RCC 7860 (cell line): ENCODE data around the gene TSPAN17.
A peak's percentile ranks its signal among the peaks of the same experiment; 100 is the strongest.
"Not testable (repeated sequence)": the region's sequence is repeated elsewhere in the genome, so short reads cannot be mapped to it uniquely, and the experiment has no call there.

ENCODE experiments used
- DNase-seq: peaks from one replicate; pipeline ENCODE4 v3.0.0-alpha.2; 2015; ENCODE audit warnings: low spot score
- FAIRE-seq: peaks from 2 replicates; lab custom pipeline; 2012; peaks lifted over from hg19 to GRCh38; lab: Jason Lieb, UNC

Gene TSPAN17, protein sequence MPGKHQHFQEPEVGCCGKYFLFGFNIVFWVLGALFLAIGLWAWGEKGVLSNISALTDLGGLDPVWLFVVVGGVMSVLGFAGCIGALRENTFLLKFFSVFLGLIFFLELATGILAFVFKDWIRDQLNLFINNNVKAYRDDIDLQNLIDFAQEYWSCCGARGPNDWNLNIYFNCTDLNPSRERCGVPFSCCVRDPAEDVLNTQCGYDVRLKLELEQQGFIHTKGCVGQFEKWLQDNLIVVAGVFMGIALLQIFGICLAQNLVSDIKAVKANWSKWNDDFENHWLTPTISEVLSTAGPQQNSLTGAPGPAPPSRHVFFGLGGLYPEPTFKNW

DNA sequence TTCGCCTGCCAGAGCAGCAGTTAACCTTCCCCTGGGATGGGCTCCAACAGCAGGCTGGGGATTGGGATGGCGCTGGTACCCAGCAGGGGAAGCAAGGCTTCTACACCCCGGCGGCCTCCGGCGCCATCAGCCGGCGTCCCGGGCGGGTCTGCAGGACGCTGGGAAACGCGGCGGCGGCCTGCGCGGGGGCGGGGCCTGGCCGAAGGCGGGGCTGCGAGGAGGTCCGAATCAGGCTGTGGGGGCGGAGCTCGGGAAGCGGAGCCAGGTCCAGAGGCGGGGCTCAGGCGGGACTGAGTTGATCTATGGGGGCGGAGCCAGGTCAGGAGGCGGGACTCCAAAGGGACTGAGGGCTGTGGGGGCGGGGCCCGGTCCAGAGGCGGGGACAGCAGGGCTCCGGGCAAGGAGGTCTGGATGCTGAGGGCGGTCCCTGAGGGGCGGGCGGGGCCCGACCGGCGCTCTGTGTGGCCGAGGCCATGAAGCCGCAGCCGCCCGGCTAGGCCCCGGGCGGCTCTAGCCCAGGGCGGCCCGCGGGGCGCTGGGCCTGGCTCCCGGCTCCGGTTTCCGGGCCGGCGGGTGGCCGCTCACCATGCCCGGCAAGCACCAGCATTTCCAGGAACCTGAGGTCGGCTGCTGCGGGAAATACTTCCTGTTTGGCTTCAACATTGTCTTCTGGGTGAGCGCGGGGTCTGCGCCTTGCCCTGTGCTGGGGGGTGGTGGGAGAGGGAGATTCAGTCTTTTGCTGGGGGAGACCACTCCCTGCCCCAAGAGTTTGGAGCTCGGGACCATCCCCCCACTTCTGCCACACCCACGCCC lies at the start of gene TSPAN17:
TSS of gene TSPAN17 (plus strand) at position 455 of the 813 bp plus-strand sequence. CDS start at position 587, 132 bp downstream.
- FAIRE-seq, result peak; percentile 79
- DNase-seq, result peak; percentile 96

DNA sequence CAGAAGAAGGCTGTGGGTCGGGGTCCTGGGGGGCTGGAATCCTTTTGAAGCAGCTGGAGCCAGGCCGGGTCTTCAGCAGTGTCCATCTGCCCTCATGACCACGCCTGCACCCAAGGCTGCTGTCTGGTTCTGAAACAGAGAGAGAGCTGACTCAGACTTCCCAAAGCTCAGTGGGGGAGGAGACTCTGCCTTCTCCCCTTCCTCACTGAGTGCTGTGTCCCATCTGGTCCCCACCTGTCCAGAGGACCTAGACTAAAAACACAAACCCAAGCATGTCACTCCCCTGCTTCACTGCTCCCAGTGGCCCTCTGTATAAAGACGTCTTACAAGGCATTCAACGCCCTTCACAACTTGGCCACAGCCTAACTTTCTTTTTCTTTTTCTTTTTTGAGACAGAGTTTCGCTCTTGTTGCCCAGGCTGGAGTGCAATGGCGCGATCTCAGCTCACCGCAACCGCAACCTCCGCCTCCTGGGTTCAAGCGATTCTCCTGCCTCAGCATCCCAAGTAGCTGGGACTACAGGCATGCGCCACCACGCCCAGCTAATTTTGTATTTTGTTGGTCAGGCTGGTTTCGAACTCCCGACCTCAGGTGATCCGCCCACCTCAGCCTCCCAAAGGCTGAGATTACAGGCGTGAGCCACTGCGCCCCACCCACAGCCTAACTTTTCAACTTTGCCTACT lies 47.4 kb upstream of the TSPAN17 start:
- not testable (repeated sequence) for FAIRE-seq, DNase-seq

DNA sequence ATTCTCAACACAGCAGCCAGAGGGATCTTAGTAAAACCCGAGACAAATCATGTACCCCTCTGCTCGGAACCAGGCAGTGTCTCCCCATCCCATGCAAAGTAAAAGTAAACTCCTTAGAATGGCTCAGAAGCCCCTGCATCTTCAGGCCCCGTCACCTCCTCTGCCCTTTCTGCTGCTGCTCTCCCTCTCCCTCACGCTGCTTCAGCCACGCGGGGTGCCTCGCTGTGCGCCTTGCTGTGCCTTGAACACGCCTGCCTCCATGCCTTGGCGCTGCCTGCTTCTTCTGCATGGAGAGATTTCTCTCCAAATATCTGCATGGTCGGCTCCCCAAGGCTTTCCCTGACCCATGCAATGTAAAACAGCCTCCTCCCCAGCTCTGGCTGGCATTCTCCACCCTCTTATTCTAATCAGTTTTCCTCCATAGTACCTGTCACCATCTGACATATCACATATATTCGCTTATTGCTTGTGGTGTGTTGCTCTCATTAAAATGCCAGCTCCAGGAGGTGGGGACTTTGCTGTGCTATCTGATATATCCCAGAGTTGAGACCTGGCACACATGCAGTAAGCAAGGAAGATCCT lies 45.3 kb upstream of the TSPAN17 start:
- no peak for FAIRE-seq
- no peak for DNase-seq

DNA sequence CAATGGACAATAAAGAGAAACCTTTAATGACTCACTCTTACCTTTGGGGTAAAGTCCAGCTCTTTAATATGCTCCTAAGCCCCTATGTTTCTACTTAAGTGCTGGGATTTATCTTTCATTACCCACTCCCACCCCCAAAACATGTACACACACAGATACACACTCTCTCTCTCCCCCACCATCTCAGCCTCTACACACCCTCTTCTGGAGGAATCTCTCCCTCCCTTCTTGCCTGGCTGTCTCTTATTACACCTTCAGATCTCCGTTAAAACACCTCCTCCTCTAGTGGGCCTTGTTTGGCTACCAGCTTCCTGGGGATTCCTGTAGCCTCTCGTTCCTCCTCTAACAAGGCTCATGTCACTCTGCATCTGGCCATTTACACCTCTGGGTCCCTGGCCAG lies 44.2 kb upstream of the TSPAN17 start:
- no peak for FAIRE-seq
- DNase-seq, result no peak

DNA sequence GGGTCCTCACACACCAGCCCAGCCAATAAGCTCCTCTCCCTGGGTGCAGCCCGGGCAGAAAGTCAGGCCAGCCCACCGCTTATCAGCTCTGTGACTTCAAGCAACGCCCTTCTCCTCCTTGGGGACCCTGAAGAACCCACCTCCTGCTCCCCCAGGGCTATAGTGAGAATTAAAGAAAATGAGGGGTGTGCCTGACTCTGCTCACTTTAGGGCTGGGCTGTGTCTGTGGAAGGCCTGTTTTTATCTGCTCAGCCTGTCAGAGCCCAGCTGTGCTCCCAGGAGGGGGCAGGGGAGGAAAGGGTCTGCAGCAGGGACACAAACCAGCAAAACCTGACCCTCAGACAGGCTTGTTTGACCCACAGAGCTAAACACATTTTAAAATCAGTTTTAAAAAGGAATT lies 41.3 kb upstream of the TSPAN17 start:
- DNase-seq, result no peak
- no peak for FAIRE-seq

DNA sequence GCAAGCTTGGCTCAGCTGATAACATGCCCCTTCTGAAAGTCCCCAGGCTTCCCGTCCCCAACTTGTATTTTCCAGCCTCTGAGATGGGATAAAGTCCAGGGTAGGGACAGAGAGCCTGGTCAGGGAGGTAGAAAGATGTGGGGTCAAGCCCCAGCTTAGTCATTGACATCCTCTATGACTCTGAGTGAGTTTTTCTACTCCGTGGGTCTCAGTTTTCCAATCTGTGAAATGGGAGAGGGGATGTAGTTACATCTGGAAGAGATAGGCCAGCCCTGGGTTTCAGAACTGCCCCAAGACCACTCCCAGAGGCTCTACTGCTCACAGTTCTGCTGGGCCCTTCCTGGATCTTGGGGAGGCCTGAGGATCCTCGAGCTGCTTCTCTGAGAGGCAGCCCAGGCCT lies 40.4 kb upstream of the TSPAN17 start:
- no peak for FAIRE-seq

DNA sequence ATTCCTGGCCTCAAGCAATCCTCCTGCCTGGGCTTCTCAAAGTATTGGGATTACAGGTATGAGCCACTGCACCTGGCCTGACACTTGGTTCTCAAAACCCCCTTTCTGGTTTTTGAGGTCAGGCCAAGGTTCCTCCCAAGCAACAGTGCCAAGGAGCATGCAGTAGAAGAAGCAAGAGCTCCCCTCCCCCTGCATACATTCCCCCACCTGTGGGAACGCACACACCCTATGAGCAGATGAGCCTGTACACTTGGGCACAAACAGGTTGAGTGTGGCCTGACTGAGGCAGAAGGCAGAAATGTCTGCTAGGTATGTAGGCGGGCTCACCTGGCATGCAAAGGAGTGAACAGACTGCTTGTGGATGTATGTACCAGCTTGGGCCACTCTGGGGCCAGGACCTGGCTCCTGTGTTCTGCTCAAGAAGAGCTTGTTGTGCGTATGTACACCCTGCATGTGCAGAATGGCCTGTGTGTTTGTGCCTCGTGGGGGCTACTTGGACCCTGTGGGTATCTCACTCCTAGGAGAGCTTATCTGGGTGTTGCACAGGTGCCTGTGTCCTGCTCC lies 39.1 kb upstream of the TSPAN17 start:
- DNase-seq (no peak), FAIRE-seq (no peak)

More for the DNA sequence above, 40.4 kb upstream of the TSPAN17 start:
- no peak for DNase-seq

DNA sequence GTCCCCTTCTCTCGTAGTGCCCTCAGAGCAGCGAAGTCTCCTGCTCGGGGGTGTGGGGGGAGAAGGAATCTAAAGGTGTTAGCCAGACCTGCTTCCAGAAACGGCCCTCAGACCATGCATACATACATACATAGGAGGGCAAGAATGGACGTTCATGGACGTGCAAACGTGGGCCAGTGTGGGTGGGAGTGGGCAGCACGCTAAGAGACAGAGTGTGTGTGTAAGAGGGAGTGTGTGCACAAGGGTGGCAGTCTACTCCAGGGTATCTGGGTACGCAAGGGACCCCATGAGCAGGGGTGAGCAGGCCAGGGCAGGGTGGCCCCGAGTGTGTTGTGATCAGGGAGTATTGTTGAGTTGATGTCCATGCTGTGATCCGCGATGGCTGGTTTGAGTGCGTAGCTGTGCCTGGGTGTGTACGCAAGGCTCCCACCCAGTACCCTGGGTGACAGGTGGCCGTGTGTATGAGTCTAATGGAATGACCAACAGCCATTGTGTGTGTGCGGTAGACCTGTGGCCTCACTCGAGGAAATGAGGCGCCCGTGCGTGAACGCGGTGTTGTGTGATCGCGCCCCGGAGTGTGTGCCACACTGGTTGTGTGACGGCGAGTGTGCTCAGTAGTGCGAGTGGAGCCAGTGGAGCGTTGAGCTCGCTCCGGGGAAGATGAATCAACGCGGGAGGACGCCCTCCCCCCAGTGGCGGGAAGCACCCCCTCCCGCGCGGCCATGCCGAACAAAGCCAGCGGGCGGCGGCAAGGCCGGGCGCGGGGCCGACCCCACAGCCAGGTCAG lies 38.2 kb upstream of the TSPAN17 start:
- FAIRE-seq, result no peak

DNA sequence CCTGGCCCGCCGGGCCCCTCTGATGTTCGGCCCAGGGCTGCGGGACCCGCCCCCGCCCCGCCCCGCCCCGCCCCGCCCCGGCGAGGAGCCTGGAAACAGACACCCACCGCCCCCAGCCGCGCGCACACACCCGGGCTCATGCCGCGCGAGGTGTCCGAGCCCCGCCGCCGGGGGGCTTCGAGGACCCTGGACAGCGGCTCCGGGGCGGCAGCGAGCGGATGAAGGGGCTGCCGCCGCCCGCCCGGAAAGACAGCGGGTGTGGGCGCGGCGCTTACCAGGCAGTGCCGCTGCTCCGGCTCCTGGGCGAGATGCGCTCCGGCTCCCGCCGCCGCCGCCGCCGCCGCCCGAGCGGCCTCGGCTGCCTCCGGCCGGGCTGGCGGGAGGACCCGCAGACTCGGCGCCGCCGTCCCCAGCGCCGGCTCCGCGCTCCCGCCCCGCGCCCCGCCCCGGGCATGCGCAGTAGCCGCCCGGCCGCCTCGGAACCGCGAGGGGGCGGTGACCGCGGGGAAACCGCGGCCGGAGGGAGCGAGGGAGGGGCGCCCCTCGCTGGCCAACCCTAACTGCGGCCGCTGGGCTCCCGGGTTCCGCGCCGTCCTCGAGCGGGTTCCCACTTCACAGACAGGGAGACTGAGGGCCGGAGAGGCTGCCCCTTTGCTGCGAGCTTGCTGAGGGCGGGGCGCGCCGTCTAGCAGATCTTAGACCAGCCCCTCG lies 37.4 kb upstream of the TSPAN17 start, which contains the start of gene GPRIN1:
TSS of gene GPRIN1 (minus strand) at position 433 of the 711 bp plus-strand sequence. CDS start 10,322 bp downstream, outside the sequence.
- DNase-seq, result peak; percentile 20
- no peak for FAIRE-seq

More for the DNA sequence above, 38.2 kb upstream of the TSPAN17 start:
- DNase-seq, result peak; percentile 67

DNA sequence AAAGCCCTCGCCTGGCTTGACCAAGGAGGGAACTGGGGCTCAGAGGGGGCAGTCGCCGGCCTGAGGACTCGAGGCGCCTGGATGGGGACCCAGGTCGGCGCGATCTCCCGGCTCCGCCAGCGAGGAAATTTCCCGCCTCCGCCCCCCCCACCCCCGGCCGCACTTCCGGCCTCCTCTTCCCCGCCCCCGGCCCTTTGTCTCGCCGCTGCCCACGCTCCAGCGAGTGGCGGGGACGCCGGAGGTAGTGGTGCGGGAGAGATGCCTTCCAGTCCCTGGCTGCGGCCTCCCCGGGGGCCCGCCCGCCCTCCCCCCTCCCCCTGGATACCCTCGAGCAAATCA lies 36.9 kb upstream of the TSPAN17 start:
- FAIRE-seq (no peak), DNase-seq (no peak)

DNA sequence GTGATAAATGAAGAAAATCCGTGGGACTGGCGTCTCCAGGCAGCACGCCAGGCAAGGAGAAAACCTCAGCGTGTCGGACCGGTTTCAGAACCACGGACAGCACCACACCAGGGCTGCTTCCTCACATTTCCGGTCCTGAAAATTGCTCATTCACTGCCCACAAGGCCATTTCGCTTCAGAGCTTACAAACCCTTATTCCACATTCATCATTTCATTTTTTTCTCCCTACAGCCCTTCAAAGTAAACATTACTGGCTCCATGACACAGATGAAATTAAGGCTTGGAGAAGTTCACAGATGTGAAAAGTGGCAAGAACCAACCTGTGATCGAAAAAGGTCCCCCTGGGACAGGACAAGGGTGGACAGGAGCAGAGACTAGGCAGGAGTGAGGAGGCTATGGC lies 35.8 kb upstream of the TSPAN17 start:
- DNase-seq (peak; percentile 63), FAIRE-seq (no peak)

DNA sequence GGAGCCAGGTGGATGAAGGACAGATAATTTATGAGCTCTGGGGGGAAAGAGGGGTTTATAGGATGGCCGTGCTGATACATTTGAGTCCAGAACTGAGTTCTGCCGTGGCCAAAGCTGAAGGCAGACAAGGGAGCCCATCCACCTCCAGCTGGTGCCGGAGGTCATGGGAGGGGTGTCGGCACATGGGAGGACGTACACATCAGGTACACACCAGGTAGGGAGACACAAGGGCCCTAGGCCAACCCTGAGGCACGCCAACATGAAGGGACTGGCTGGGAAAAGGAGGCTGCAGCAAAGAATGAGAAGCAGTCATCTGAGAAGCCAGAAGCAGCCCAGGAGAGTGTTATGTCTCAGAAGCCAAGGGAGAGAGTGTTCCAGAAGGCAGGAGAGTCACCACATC lies 35.3 kb upstream of the TSPAN17 start:
- DNase-seq (no peak), FAIRE-seq (no peak)

DNA sequence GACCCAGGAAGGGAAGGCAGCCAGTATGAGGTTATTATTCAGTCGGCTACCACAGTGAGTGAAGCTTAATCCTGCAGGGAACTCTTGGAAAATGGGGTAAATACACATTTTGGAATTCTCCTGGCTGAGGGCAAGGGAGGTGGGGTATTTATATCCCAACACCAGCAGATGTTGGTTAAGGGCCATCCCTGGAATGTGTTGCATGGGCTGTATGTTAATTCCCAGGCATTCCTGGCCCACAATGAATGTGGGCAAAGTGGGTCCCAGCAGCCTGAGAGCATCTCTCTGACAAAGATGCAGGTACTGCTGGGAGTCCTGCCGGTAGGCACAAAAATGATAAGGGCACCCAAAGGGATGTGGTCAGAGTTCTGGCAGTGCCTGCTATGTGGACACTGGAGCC lies 34.4 kb upstream of the TSPAN17 start:
- FAIRE-seq, result no peak
- no peak for DNase-seq

DNA sequence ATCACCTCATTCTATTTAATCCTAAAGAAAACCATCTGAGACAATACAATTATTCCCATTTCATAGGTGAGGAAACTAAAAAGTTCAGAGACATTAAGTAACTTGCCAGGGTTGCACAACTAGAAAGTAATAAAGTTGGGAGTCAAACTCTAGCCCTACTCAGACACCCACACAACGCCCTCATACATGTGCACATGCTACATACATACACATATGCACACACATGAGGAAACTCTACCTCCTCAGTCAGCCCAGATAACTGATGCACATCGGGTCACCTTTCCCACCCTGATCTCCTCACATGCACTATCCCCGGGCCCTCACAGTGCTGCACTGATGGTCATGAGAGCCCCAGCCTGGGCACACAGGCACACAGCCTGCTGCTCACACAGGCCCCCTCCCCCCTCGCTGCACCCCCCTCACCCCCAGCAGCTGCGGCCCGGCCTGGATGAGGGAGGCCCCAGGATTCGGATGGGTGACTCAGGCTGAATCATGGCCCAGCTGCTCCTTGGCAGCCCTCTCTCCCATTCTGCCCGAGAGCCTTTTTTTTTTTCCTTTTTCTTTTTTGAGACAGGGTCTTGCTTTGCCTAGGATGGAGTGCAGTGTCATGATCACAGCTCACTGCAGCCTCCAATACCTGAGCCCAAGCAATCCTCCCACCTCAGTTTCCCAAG lies 32.3 kb upstream of the TSPAN17 start:
- FAIRE-seq (no peak), DNase-seq (no peak)

DNA sequence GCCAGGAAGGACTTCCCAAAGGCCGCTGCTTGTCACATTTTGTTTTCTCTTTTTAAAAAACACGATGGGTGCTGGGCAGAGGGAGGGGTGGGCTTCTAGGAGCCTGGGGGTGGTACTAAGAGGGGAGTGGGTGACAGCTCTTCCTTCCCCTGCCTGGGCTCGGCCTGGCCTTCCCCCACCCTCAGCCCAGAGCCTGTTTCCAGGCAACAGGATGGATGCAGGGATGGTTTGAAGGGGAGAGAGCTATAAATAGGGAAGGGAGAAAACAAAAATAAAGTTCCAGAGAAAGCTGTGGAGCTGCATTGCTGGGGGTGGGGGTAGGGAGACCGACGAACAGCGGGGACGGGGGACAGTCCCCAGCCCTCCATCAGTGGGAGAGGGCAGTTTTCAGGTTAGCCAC lies 30.8 kb upstream of the TSPAN17 start:
- DNase-seq, result no peak
- no peak for FAIRE-seq

DNA sequence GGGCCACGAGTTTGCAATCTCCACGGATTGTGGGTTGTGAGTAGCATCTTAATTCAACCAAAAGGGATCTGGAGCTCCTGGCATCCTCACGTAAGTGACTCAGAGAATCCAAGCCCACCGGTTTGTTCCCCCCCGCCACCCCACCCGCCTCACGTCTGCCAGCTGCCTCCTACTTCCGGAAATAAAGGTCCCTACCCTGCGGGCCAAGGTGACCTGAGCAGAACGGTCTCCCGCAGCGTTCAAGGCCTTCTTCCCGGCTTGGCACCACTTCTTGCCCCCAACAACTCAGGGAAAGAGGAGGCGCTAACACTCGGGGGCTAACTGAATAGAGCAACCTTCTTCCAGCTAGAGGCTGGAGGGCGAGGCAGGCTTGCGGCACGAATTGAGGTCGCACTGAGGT lies 28.5 kb upstream of the TSPAN17 start:
- no peak for FAIRE-seq
- no peak for DNase-seq

DNA sequence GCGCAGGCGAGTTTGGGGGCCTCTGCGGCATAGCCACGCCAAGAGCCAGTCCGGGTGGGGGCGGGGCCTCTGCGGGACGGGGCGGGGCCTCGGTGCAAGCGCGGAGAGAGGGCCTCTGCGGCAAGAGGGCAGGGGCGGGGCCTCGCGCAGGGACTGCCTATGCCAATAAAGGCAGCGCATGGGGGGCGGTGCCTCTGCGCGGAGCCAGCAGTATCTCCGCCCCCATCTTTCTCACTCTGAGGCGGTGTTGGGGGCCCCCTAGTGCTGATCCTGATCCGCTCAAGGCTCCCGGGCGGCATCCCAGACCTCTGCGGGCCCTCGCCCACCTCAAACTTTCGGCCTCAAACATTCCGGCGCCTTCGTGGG lies 28.1 kb upstream of the TSPAN17 start:
- no peak for FAIRE-seq
- DNase-seq, result no peak

DNA sequence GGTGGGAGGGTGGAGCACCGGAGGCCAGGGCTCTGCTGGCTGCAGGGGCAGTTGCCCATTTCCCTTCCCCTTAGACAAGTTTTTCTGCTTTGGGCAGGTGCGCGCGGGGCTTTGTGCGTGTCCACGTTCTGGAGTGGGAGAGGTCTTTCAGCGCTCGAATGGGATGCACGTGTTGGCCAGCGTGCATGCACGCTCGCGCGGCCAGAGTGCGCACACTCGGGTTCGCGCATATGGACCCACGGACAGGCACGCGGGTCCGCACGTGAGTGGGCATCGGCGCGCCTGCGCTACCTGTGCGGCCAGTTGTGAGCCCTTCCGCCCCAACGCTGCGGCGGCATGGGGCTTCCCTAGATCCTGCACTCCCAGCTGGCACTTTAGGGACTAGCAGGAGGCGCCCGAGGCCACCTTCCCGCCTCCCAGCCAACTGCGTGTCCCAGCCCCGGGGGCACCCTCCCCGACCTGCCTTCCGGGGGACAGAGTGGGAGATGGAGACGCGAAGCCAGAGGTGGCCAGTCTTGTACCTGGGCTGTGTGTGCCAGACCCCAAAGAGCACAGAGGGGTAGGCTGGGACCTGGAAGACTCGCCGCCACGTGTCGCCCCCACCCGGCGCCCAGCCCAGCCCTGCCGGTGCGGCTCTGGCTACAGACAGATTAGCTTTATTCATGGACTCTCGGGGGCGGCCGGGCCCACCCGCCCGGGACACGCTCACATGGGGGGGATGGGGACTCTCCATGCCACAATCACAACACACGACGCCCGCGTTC lies 27.5 kb upstream of the TSPAN17 start:
- no peak for DNase-seq
- FAIRE-seq, result no peak
